Heart right ventricle (tissue), 16 donors: ENCODE data around the gene EFL1. TPM values are rescaled to one million over a fixed set of nuclear protein-coding genes. Genes with fewer than 3 reads are reported as not detected.

Source experiments
- ATAC-seq, 8 donors: fragments of 200-7000 bp; cut with Tn5 transposase; one replicate each; pipeline ENCODE4 v1.9.1; 2020; ENCODE audit warnings: mild to moderate bottlenecking in 8 of 8, moderate library complexity in 8 of 8, moderate number of reproducible peaks in 1 of 8
- DNase-seq, 2 donors: peaks; one replicate each; pipeline ENCODE4 v3.0.0-alpha.2; 2020
- H3K27ac ChIP-seq, 10 donors: fragments of 200-600 bp; sonication (generic) in 2 of 10; one replicate each; pipeline versions ENCODE4 v1.5.0 to v1.8.0; 2020 to 2022; ENCODE audit warnings: mild to moderate bottlenecking in 3 of 10
- H3K27me3 ChIP-seq, 7 donors: fragments of 200-600 bp; one replicate each; pipeline ENCODE4 v1.8.0; 2021 to 2022; ENCODE audit warnings: mild to moderate bottlenecking in 2 of 7
- H3K36me3 ChIP-seq, 9 donors: fragments of 200-600 bp; sonication (generic) in 1 of 9; one replicate each; pipeline versions ENCODE4 v1.5.0 to v1.8.0; 2020 to 2022; ENCODE audit warnings: mild to moderate bottlenecking in 2 of 9
- H3K4me1 ChIP-seq, 9 donors: fragments of 200-600 bp; sonication (generic) in 1 of 9; one replicate each; pipeline versions ENCODE4 v1.5.0 to v1.8.0; 2020 to 2022; ENCODE audit warnings: mild to moderate bottlenecking in 4 of 9
- H3K4me3 ChIP-seq, 10 donors: fragments of 200-600 bp; sonication (generic) in 2 of 10; one replicate each; pipeline versions ENCODE4 v1.5.0 to v1.8.0; 2020 to 2022; ENCODE audit warnings: mild to moderate bottlenecking in 7 of 10, moderate library complexity in 2 of 10
- H3K9me3 ChIP-seq, 11 donors: fragments of 200-600 bp in 10 of 11; sonication (generic) in 2 of 11; one replicate each; pipeline versions ENCODE4 v1.5.0 to v1.8.0; 2013 to 2022; ENCODE audit warnings: mild to moderate bottlenecking in 2 of 11, control low read depth in 1 of 11, moderate library complexity in 1 of 11
- WGBS, 2 donors: extraction: QIAGEN DNeasy Blood & Tissue Kit; methylation state at CpG; one replicate each; pipeline ENCODE4 v1.1.7; 2013; ENCODE audit warnings: inconsistent platforms in 1 of 2; 5-methylcytosine and 5-hydroxymethylcytosine counted together
- intact Hi-C, 10 donors: fragments of 100-400 bp; cut with DNase I; formaldehyde crosslinking; loops; one replicate each; pipeline versions ENCODE4 v1.11.1 to v1.14.2; 2022
- polyA plus RNA-seq, 2 donors: library from polyadenylated mRNA; stranded (reverse); fragments of 200-250 nt; gene quantifications; one replicate each; pipeline ENCODE4 v1.2.3, GENCODE V29; 2013
- total RNA-seq, 10 donors: library from RNA; stranded (reverse); fragmentation: NEBNext Ultra II Directional in 3 of 10; extraction: Animal tissue kit (Norgen Biotek cat#: 25700) in 3 of 10; gene quantifications; one replicate each; pipeline versions ENCODE4 v1.2.1 to v1.2.4, GENCODE V29; 2021 to 2023
- TF ChIP-seq, protein P1 (sequence below), 9 donors: fragments of 200-600 bp; sonication (generic) in 2 of 9; IDR thresholded peaks; one replicate each; pipeline versions ENCODE4 v1.5.0 to v1.8.0; 2021 to 2022; ENCODE audit warnings: antibody characterized with exemption in 9 of 9, mild to moderate bottlenecking in 5 of 9, moderate library complexity in 1 of 9
- donor health status: Arrhythmogenic right ventricular cardiomyopathy.
- donor health status: ischemic (EF 13 %, LVEDD 7.1; RV severe dilation, severe dysfunction).
- donor health status: healthy with polysubstance abuse.
- donor health status: DM: no; HTN: yes; CAD: no.
- donor health status: DM: no; HTN: no; CAD: no.
- donor health status: ischemic (EF 25% LVEDD 6.9; RV normal size, moderate dysfunction).
- donor health status: ischemic (EF 25% LVEDD 5.7; RV mildly dilated, moderate dysfunction).
- donor health status: healthy.
- donor health status: DM: yes; HTN: yes; CAD: no.
- donor health status: Ischemic cardiomyopathy.
- donor health status: ischemic (EF 35%, LVEDD 5.7; RV mildly dilated, moderate dysfunction).
- donor health status: nonischemic (EF 11% LVEDD 7.7; RV severe dilation, severe dysfunction).
- donor health status: DM: yes; HTN: yes; CAD: no.
- donor health status: PGD.
- donor health status: ischemic (EF 29% LVEDD 5.4; RV normal size, mild dysfunction).
- donor health status: nonischemic (EF 23%, LVEDD 6.1; RV moderate dilation, normal function).

The EFL1 gene
- total and polyA plus RNA-seq, 12 donors = 3.7 to 19.3 (median 13.5) TPM

DNA sequence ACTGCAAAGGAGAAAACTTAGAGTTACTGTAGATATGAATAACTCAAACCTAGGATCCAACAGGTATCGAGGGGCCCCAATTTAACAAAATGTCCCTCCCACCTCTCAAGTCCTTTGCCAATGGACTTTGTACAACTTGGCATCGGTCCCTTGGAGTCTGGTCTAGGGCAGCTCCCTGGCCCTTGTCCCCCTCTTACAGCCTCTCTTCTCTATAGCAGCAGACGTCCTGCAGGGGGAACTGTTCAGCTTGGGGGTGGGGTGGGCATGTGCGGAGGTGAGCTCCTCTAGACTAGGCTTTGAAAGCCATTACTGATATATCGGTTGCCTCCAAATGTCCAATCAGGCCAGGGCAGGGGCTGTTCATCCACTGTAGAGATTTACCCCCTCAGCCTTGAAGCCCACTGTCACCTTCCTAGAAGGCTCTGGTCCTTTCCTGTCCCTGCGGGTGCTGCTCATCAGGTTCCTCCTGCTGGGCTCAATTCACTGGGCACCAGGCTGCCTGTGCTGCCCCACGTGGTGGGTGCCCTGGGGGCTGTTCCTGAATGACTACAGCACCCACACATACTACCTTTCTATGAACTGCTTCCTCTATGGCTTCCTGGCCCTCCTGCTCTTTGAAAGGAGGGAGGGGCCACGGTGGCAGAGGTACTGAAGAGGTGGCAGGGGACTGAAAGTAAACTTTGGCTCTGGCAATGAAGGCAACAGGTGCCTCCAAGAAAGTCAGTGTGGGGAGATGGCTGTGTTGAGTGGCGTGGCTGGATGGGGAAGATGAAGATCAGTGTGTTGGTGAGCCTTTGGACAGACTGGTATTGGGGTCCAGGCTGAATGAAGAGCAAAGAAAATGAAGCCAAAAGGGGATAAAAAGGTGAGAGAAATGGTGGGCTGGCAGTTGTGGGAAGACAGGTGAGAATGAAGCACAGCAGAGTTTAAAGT, 137.9 kb downstream of the EFL1 start:
- H3K27me3 ChIP-seq = no peaks in the 10 kb centered on the region
- H3K4me3 ChIP-seq = no peak overlapping the region
- no peaks in the 10 kb centered on the region for H3K4me1 ChIP-seq
- peaks cover 0 to 31% (median 0%) of the 10 kb centered on the region in 9 donors for H3K36me3 ChIP-seq
- H3K27ac ChIP-seq = no peak overlapping the region
- intact Hi-C loops = loop anchor here in 1 of 10 donors (5.0 kb wide), 1 partner anchor 73 kb away; no protein-coding TSS in a partner anchor
- no peaks in the 10 kb centered on the region for H3K9me3 ChIP-seq
- 86 to 89% methylated on average over 9 of the region's 9 CpGs for WGBS, 2 donors
- ATAC-seq = no peak
- DNase-seq = no peak
- TF ChIP-seq, protein P1, sequence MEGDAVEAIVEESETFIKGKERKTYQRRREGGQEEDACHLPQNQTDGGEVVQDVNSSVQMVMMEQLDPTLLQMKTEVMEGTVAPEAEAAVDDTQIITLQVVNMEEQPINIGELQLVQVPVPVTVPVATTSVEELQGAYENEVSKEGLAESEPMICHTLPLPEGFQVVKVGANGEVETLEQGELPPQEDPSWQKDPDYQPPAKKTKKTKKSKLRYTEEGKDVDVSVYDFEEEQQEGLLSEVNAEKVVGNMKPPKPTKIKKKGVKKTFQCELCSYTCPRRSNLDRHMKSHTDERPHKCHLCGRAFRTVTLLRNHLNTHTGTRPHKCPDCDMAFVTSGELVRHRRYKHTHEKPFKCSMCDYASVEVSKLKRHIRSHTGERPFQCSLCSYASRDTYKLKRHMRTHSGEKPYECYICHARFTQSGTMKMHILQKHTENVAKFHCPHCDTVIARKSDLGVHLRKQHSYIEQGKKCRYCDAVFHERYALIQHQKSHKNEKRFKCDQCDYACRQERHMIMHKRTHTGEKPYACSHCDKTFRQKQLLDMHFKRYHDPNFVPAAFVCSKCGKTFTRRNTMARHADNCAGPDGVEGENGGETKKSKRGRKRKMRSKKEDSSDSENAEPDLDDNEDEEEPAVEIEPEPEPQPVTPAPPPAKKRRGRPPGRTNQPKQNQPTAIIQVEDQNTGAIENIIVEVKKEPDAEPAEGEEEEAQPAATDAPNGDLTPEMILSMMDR (IDR thresholded peaks at IDR 0.05) = no peak

DNA sequence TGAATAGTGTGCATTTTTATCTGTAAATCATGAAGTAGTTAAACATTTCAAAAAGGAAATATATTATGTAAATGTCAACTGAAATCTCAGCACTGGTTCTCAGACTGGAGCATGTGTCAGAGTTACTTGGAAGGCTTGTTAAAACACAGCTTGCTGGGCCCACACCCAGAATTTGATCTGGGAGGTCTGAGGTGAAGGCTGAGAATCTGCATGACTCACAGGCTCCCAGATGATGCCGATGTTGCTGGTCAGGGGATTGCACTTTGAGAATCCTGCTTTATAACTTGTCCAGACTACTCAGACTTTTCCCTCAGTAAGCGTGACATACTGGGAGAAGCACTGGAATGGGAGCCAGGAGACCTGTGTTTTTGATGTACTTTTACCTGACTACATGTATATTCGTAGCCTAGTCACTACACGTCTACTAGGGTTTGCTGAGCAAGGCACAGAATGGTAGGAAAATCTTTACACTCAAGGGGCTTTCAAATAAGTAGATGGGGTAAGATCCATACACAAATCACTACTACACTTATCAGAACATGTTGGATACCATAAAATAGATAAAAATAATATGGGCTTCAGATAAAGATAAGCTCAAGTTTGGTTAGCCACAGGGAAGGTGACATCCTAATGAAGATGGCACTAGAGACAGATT, 139.7 kb downstream of the EFL1 start:
- H3K9me3 ChIP-seq = no peaks in the 10 kb centered on the region
- no peaks in the 10 kb centered on the region for H3K27me3 ChIP-seq
- intact Hi-C loops = loop anchor here in 1 of 10 donors (5.0 kb wide), 1 partner anchor 74 kb away; no protein-coding TSS in a partner anchor
- no peaks in the 10 kb centered on the region for H3K4me1 ChIP-seq
- 78 to 88% methylated on average over 4 of the region's 4 CpGs for WGBS, 2 donors
- peaks cover 0 to 17% (median 0%) of the 10 kb centered on the region in 9 donors for H3K36me3 ChIP-seq
- TF ChIP-seq, protein P1 (IDR thresholded peaks at IDR 0.05) = no peak
- no peak overlapping the region for H3K27ac ChIP-seq
- ATAC-seq = no peak
- no peak overlapping the region for H3K4me3 ChIP-seq
- DNase-seq = no peak

DNA sequence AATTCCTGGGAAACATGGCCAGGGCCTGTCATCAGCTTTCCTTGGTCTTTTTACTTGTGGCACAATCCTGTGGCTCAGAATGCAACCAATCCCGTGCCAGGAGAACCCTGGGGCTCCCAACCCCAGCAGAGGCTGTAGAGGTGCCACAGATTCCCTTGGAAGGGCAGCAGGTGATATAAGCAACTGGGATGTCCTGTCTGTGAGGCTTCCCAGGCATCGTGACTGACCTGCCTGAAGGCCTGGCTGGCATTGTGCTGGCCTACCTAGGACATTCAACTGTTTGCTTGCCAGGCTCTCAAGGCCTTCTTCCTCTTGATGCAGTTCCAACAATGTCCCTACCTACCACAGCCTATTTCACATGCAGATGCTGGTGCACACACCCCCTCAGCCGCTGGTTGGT, 144.5 kb downstream of the EFL1 start:
- H3K4me1 ChIP-seq = no peaks in the 10 kb centered on the region
- H3K9me3 ChIP-seq = no peaks in the 10 kb centered on the region
- intact Hi-C loops = no loop called here
- H3K27me3 ChIP-seq = no peaks in the 10 kb centered on the region
- no peaks in the 10 kb centered on the region for H3K36me3 ChIP-seq
- ATAC-seq (no peak), DNase-seq (no peak)
- WGBS, 2 donors = 75 to 80% methylated on average over 3 of the region's 3 CpGs
- TF ChIP-seq, protein P1 (IDR thresholded peaks at IDR 0.05) = no peak
- no peak overlapping the region for H3K4me3 ChIP-seq
- no peak overlapping the region for H3K27ac ChIP-seq

DNA sequence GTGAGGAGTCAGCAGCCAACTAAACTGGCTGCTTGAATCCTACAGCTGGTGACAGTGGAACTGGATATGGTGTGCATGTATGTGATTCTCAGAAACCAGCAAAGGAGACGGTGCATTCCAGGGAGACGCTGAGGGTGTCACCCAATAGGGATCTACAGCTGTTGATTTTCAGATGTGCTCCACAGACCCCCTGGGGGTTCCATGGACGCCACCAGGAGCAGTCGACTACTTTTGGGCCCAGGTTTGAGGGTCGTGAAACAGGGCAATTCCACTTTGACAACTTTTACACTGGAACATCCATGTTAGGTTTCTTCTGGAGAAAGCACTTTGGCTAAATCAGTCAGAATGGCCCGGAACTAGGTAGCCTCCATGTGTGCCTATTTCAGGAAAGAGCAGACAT, 145.2 kb downstream of the EFL1 start:
- TF ChIP-seq, protein P1 (IDR thresholded peaks at IDR 0.05) = no peak
- Histone ChIP-seq H3K27ac (no peak overlapping the region), H3K4me1 (no peaks in the 10 kb centered on the region), H3K9me3 (no peaks in the 10 kb centered on the region), H3K36me3 (no peaks in the 10 kb centered on the region), H3K27me3 (no peaks in the 10 kb centered on the region), H3K4me3 (no peak overlapping the region)
- intact Hi-C loops = no loop called here
- DNase-seq (no peak), ATAC-seq (no peak)
- WGBS, 2 donors = 95 to 97% methylated on average over 6 of the region's 6 CpGs
